ENCODE measurements around the gene CPNE5. TPM values are rescaled to one million over a fixed set of nuclear protein-coding genes. Genes with fewer than 3 reads are reported as not detected.
"Not testable (repeated sequence)": the region's sequence is repeated elsewhere in the genome, so short reads cannot be mapped to it uniquely, and the experiment has no call there.

CPNE5 gene
- polyA plus RNA-seq, 3 donors: 12.8 to 17.1 (median 13.2) TPM

DNA sequence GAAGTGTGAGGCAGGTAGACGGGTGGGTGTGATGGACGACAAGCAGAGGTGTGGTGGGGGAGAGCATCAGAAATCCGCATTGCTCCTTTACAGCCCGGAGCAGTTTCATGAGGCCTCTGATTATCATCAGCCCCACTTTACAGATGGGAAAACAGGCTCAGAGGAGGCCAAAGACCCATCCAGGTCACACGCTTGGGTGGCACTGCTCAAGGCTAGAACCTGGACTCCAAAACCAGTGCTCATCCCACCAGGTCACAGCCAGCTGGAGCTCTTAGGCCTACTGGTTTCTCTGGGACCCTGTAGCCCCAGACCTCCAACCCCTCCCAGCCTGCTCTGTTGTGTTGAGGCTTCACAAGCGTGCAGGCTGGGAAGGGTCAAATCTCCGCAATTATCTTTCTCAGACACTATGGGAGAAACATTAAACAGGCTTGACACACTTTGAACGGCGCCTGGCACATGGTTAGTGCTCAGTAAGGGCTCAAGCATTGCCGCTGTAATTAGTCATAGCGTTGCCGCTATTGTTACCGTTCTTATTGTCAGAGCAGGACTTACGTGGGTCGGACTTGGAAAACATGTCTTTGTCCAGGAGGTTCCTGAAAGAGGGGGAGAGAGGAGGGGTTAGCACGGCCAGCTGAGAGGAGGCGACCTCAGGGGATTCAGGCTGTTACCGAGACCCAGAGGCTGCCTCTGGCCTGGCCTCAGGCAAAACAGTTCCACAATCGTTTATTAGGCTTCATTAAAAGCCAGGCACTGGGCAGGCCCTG is 16.6 kb downstream of the CPNE5 start:
- DNase-seq (ENCODE audit: extremely low read depth in 1 of 11, low read depth in 9 of 11, low spot score in 4 of 11): no peak

DNA sequence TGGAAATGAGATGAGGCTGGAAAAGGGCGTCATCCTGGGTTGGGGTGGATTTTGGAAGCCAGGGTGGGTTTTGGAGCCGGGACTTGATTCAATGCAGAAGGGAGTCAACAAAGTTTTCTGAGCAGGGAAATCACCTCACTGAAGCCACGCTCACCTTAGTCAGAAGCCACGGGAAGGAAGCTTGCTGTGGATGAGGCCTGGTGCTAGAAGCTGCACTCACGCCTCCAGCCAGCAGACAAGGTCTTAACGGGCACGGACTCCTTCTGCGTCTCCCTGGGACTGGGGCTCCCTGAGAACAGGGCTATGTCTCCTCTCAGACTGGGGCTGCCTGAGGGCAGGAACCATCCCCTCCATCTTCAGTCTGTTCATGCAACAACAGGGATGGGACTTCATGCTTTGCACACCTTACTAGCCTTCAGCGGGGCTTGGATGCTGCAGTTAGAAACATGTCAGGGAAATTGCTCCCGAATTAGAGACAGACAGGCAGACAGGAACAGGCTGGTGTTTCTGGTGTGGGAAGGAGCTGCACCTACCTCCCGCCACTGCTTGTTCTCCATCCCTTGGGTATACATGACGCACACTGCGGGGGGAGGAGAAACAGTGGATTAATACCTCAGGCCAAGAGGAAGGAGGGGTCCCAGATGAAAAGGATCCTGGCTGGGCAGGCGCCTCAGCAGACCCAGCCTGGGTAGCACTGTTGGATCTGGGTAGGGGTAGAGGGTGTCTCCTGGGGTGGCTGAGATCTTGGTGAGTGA is 17.5 kb downstream of the CPNE5 start:
- no peak for DNase-seq (ENCODE audit: extremely low read depth in 1 of 11, low read depth in 9 of 11, low spot score in 4 of 11)

GRCh38 chr6:36820700-36821580 is 18.3 kb downstream of the CPNE5 start:
- DNase-seq (ENCODE audit: extremely low read depth in 1 of 11, low read depth in 9 of 11, low spot score in 4 of 11): no peak

GRCh38 chr6:36818756-36819155 is 20.5 kb downstream of the CPNE5 start:
- DNase-seq (ENCODE audit: extremely low read depth in 1 of 11, low read depth in 9 of 11, low spot score in 4 of 11): no peak

GRCh38 chr6:36817847-36818246 is 21.4 kb downstream of the CPNE5 start:
- DNase-seq (ENCODE audit: extremely low read depth in 1 of 11, low read depth in 9 of 11, low spot score in 4 of 11): no peak

- no peak for DNase-seq (ENCODE audit: extremely low read depth in 1 of 11, low read depth in 9 of 11, low spot score in 4 of 11)
These were observed 21.9 kb downstream of the CPNE5 start for GRCh38 chr6:36817176-36817817.

- no peak for DNase-seq (ENCODE audit: extremely low read depth in 1 of 11, low read depth in 9 of 11, low spot score in 4 of 11)
These were observed 23.1 kb downstream of the CPNE5 start for GRCh38 chr6:36815962-36816735.

DNA sequence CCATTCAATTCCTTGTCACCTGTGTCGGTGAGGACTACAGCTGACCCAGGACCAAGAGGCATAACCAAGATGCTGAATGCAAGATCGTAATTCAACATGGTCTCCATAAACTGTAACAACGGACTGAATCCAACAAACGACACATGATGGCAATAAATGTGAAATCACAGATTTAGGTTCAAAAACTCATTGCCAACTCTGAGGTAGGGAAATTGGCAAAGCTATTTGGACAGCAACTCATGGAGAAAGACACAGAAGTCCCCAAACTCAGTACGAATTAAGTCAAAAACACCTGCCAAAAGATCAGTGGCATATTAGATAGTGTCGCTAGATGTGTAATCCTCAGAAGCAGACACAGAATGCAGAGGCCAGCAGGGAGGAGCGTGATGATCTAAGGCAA is 25.0 kb downstream of the CPNE5 start:
- no peak for DNase-seq (ENCODE audit: extremely low read depth in 1 of 11, low read depth in 9 of 11, low spot score in 4 of 11)

GRCh38 chr6:36813526-36813925 is 25.7 kb downstream of the CPNE5 start:
- DNase-seq (ENCODE audit: extremely low read depth in 1 of 11, low read depth in 9 of 11, low spot score in 4 of 11): no peak

DNA sequence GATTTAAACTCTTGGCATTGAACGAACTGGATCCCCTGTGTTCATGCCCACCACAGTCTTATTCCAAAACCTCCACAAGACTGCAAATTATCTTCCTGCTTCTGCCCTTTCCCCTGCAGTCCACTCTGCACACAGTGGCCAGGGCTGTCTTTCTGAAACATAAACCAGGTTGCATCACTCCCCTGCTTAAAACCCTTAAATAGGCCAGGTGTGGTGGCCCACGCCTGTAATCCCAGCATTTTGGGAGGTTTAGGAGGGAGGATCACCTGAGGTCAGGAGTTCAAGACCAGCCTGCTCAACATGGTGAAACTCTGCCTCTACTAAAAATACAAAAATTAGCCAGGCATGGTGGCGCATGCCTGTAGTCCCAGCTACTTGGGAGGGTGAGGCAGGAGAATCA is 26.2 kb downstream of the CPNE5 start:
- not testable (repeated sequence) for DNase-seq (ENCODE audit: extremely low read depth in 1 of 11, low read depth in 9 of 11, low spot score in 4 of 11)

DNA sequence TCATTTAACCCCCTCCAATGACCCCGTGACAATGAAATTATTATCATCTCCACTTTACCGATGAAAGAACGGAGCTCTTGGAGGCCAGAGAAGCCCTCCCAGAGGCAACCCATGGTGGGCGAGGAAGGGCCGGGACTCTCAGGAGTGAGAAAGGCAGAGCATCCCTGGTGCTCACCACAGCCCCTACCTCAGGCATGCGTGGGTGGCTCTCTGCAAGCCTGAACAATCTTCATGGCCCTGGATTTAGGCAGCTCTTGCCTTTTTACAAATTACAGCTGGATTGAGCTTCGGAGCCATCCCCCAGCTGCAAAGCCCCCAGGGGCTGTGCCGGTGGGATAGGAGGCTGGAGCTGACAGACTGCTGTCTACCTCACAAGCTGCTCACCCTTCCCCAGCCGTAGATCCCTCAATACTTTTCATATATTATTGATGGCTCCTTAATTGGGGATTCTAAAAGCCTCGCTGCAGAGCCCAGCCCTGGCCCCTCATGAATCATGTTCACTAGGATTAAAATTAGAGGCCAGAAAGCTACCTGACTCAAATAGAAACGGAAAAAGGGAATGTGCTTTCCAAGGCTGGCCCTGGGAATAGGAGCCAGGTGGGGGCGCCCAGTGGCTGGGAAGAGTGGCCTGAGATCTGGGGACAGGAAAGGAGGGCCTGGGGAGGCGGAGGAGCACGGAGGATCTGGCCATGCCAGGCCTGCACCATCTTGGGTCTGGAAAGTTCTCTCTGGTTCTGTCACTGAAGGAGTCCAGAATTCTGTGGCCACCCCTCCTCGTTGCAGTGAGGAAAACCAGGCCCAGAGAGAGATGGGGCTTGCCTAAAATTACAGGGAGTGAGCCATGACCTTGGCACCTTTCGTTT is 29.1 kb downstream of the CPNE5 start:
- no peak for DNase-seq (ENCODE audit: extremely low read depth in 1 of 11, low read depth in 9 of 11, low spot score in 4 of 11)

- DNase-seq (ENCODE audit: extremely low read depth in 1 of 11, low read depth in 9 of 11, low spot score in 4 of 11): no peak
These were observed 30.1 kb downstream of the CPNE5 start for GRCh38 chr6:36809156-36809555.

GRCh38 chr6:36808634-36809033 is 30.6 kb downstream of the CPNE5 start:
- no peak for DNase-seq (ENCODE audit: extremely low read depth in 1 of 11, low read depth in 9 of 11, low spot score in 4 of 11)

DNA sequence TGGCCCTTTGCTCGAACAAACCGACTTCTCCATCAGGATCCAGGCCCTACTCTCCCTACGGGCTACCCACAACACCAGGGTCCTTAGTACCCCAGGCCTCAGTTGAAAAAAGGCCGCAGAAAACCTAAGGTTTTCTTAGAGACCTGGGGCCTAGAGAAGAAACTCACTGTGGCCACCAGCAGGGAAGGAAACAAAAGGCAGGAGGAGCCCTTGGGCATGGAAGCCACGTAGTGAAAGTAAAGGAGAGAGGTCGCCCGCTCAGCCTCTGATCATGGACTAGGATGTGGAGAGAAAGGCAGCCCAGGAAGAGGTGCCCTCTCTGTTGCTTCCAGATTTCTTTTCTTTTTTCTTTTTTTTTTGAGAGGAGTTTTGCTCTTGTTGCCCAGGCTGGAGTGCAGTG is 31.5 kb downstream of the CPNE5 start:
- no peak for DNase-seq (ENCODE audit: extremely low read depth in 1 of 11, low read depth in 9 of 11, low spot score in 4 of 11)

- no peak for DNase-seq (ENCODE audit: extremely low read depth in 1 of 11, low read depth in 9 of 11, low spot score in 4 of 11)
These were observed 32.1 kb downstream of the CPNE5 start for GRCh38 chr6:36807143-36807542.

GRCh38 chr6:36805917-36806316 is 33.3 kb downstream of the CPNE5 start:
- no peak for DNase-seq (ENCODE audit: extremely low read depth in 1 of 11, low read depth in 9 of 11, low spot score in 4 of 11)

- DNase-seq (ENCODE audit: extremely low read depth in 1 of 11, low read depth in 9 of 11, low spot score in 4 of 11): no peak
These were observed 34.0 kb downstream of the CPNE5 start for GRCh38 chr6:36805096-36805797.
